Measurements from ENCODE around the gene KIF14.
"Not testable (repeated sequence)": the region's sequence is repeated elsewhere in the genome, so short reads cannot be mapped to it uniquely, and the experiment has no call there.

KIF14 gene

GRCh38 chr1:200634261-200635122 is 13.9 kb upstream of the KIF14 start:
- DNase-seq = no peak

GRCh38 chr1:200631375-200631774 is 10.8 kb upstream of the KIF14 start:
- no peak for DNase-seq

GRCh38 chr1:200630515-200630899 is 10.0 kb upstream of the KIF14 start:
- DNase-seq = not testable (repeated sequence)

GRCh38 chr1:200629876-200630514 is 9.4 kb upstream of the KIF14 start:
- no peak for DNase-seq

- DNase-seq = peak; percentile 59
These were observed 7.8 kb upstream of the KIF14 start for GRCh38 chr1:200628223-200628881.

GRCh38 chr1:200627575-200628222 is 7.1 kb upstream of the KIF14 start:
- no peak for DNase-seq

- no peak for DNase-seq
These were observed 6.4 kb upstream of the KIF14 start for GRCh38 chr1:200626853-200627534.

- DNase-seq = no peak
These were observed 4.9 kb upstream of the KIF14 start for GRCh38 chr1:200625381-200625824.

- no peak for DNase-seq
These were observed 4.3 kb upstream of the KIF14 start for GRCh38 chr1:200624679-200625335.

- no peak for DNase-seq
These were observed 668 bp downstream of the KIF14 start for GRCh38 chr1:200619894-200620272.

GRCh38 chr1:200610846-200611245 is 9.7 kb downstream of the KIF14 start:
- no peak for DNase-seq

- no peak for DNase-seq
These were observed 17.9 kb downstream of the KIF14 start for GRCh38 chr1:200602632-200603031.

GRCh38 chr1:200590001-200590400 is 30.6 kb downstream of the KIF14 start:
- no peak for DNase-seq

- DNase-seq = peak; percentile 20
These were observed 31.9 kb downstream of the KIF14 start for GRCh38 chr1:200588698-200589097.

- no peak for DNase-seq
These were observed 56.2 kb downstream of the KIF14 start for GRCh38 chr1:200564319-200564718.

GRCh38 chr1:200561856-200562214 is 58.7 kb downstream of the KIF14 start:
- DNase-seq = no peak

- DNase-seq = no peak
These were observed 61.6 kb downstream of the KIF14 start for GRCh38 chr1:200558866-200559459.

GRCh38 chr1:200556002-200556401 is 64.5 kb downstream of the KIF14 start:
- DNase-seq = no peak

- not testable (repeated sequence) for DNase-seq
These were observed 67.8 kb downstream of the KIF14 start for GRCh38 chr1:200552737-200553136.

GRCh38 chr1:200550367-200550766 is 70.2 kb downstream of the KIF14 start:
- no peak for DNase-seq

GRCh38 chr1:200547386-200547785 is 73.2 kb downstream of the KIF14 start:
- DNase-seq = no peak

GRCh38 chr1:200546577-200546976 is 74.0 kb downstream of the KIF14 start:
- DNase-seq = no peak
